Measurements from ENCODE around the gene TBC1D32.
"Not testable (repeated sequence)": the region's sequence is repeated elsewhere in the genome, so short reads cannot be mapped to it uniquely, and the experiment has no call there.

TBC1D32 gene

DNA sequence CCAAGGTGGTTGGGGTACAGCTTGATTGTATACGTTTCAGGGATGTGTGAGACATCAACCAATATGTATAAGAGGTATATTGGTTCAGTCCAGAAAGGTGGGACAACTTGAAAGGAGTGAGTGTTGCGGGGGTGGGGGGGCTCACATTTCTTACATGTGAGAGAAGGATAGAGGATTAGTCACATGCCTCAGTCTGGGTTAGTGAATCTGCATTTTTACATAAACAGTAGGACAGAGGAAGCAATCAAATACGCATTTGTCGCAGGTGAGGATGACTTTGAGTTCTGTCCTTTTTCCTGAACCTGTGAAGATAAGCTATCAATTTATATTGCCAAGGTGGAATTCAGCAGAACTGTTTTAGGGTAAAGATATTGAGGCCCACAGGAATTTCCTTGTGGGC, 42.1 kb upstream of the TBC1D32 start:
- Histone ChIP-seq H3K4me1 (ENCODE audit: control insufficient read depth, insufficient read depth, low read length) (no peaks in the 10 kb centered on the region), H3K36me3 (ENCODE audit: control insufficient read depth in 2 of 2, insufficient read depth in 1 of 2, low read length in 2 of 2) (no peaks in the 10 kb centered on the region), H3K27ac (ENCODE audit: extremely low read depth, low read depth, low read length) (no peak overlapping the region), H3K4me3 (ENCODE audit: low read depth, low read length) (no peak overlapping the region), H3K9me3 (ENCODE audit: control insufficient read depth, insufficient read depth, low read depth, low read length) (no peaks in the 10 kb centered on the region)
- ChIA-PET POLR2A (interaction anchor here (0.6 kb wide), 1 partner anchor 1341 kb away, joined by 4 read pairs; no protein-coding TSS in a partner anchor), CTCF (interaction anchor here (0.7 kb wide), 2 partner anchors 22 to 244 kb away, joined by 3 read pairs; no protein-coding TSS in a partner anchor)
- TF ChIP-seq ZNF174 (tag by site-specific recombination; IDR thresholded peaks at IDR 0.05) = no peak
- TF ChIP-seq KLF7 (tag by site-specific recombination; IDR thresholded peaks at IDR 0.05; ENCODE audit: borderline replicate concordance) = no peak
- no peak for TF ChIP-seq EGR2 (tag by site-specific recombination; IDR thresholded peaks at IDR 0.05; ENCODE audit: low read depth)
- no peak for TF ChIP-seq OVOL3 (tag by site-specific recombination; IDR thresholded peaks at IDR 0.05)
- TF ChIP-seq ZBTB21 (tag by site-specific recombination; IDR thresholded peaks at IDR 0.05) = no peak
- TF ChIP-seq, protein P1, sequence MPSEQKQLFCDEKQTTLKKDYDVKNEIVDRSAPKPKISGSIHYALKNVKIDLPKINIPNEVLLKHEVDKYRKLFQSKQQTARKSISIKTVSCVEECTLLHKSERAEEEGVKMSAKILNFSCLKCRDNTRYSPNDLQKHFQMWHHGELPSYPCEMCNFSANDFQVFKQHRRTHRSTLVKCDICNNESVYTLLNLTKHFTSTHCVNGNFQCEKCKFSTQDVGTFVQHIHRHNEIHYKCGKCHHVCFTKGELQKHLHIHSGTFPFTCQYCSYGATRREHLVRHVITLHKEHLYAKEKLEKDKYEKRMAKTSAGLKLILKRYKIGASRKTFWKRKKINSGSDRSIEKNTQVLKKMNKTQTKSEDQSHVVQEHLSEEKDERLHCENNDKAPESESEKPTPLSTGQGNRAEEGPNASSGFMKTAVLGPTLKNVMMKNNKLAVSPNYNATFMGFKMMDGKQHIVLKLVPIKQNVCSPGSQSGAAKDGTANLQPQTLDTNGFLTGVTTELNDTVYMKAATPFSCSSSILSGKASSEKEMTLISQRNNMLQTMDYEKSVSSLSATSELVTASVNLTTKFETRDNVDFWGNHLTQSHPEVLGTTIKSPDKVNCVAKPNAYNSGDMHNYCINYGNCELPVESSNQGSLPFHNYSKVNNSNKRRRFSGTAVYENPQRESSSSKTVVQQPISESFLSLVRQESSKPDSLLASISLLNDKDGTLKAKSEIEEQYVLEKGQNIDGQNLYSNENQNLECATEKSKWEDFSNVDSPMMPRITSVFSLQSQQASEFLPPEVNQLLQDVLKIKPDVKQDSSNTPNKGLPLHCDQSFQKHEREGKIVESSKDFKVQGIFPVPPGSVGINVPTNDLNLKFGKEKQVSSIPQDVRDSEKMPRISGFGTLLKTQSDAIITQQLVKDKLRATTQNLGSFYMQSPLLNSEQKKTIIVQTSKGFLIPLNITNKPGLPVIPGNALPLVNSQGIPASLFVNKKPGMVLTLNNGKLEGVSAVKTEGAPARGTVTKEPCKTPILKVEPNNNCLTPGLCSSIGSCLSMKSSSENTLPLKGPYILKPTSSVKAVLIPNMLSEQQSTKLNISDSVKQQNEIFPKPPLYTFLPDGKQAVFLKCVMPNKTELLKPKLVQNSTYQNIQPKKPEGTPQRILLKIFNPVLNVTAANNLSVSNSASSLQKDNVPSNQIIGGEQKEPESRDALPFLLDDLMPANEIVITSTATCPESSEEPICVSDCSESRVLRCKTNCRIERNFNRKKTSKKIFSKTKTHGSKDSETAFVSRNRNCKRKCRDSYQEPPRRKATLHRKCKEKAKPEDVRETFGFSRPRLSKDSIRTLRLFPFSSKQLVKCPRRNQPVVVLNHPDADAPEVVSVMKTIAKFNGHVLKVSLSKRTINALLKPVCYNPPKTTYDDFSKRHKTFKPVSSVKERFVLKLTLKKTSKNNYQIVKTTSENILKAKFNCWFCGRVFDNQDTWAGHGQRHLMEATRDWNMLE (tag by site-specific recombination; conservative IDR thresholded peaks at IDR 0.05; ENCODE audit: low read depth) = no peak
- TF ChIP-seq ZBTB48 (tag by site-specific recombination; IDR thresholded peaks at IDR 0.05) = no peak
- TF ChIP-seq ZNF629 (tag by site-specific recombination; IDR thresholded peaks at IDR 0.05) = no peak
- no peak for TF ChIP-seq ZIC2 (tag by site-specific recombination; IDR thresholded peaks at IDR 0.05)
- no peak for TF ChIP-seq ZNF677 (tag by site-specific recombination; IDR thresholded peaks at IDR 0.05)
- TF ChIP-seq, protein P2, sequence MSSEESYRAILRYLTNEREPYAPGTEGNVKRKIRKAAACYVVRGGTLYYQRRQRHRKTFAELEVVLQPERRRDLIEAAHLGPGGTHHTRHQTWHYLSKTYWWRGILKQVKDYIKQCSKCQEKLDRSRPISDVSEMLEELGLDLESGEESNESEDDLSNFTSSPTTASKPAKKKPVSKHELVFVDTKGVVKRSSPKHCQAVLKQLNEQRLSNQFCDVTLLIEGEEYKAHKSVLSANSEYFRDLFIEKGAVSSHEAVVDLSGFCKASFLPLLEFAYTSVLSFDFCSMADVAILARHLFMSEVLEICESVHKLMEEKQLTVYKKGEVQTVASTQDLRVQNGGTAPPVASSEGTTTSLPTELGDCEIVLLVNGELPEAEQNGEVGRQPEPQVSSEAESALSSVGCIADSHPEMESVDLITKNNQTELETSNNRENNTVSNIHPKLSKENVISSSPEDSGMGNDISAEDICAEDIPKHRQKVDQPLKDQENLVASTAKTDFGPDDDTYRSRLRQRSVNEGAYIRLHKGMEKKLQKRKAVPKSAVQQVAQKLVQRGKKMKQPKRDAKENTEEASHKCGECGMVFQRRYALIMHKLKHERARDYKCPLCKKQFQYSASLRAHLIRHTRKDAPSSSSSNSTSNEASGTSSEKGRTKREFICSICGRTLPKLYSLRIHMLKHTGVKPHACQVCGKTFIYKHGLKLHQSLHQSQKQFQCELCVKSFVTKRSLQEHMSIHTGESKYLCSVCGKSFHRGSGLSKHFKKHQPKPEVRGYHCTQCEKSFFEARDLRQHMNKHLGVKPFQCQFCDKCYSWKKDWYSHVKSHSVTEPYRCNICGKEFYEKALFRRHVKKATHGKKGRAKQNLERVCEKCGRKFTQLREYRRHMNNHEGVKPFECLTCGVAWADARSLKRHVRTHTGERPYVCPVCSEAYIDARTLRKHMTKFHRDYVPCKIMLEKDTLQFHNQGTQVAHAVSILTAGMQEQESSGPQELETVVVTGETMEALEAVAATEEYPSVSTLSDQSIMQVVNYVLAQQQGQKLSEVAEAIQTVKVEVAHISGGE (tag by site-specific recombination; conservative IDR thresholded peaks at IDR 0.05; ENCODE audit: low read depth) = no peak
- TF ChIP-seq ZBTB1 (tag by site-specific recombination; IDR thresholded peaks at IDR 0.05) = no peak
- TF ChIP-seq ZFP41 (tag by site-specific recombination; IDR thresholded peaks at IDR 0.05; ENCODE audit: borderline replicate concordance) = no peak
- TF ChIP-seq ZNF473 (tag by site-specific recombination; IDR thresholded peaks at IDR 0.05) = no peak

- POLR2A ChIA-PET; CTCF ChIA-PET; H3K9me3 ChIP-seq (ENCODE audit: control insufficient read depth, insufficient read depth, low read depth, low read length); H3K27ac ChIP-seq (ENCODE audit: extremely low read depth, low read depth, low read length); H3K36me3 ChIP-seq (ENCODE audit: control insufficient read depth in 2 of 2, insufficient read depth in 1 of 2, low read length in 2 of 2); H3K4me1 ChIP-seq (ENCODE audit: control insufficient read depth, insufficient read depth, low read length); H3K4me3 ChIP-seq (ENCODE audit: low read depth, low read length): not testable (repeated sequence)
- TF ChIP-seq, protein P3, sequence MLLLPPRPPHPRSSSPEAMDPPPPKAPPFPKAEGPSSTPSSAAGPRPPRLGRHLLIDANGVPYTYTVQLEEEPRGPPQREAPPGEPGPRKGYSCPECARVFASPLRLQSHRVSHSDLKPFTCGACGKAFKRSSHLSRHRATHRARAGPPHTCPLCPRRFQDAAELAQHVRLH (tag by site-specific recombination; IDR thresholded peaks at IDR 0.05) = peak; percentile 52; the same call in 1 of the 2 replicates
- 0 out of 2 replicates have a peak, but pooled peaks have one; percentile 67 for TF ChIP-seq ZNF280D (tag by site-specific recombination; IDR thresholded peaks at IDR 0.05)
- TF ChIP-seq ZNF146 (tag by site-specific recombination; IDR thresholded peaks at IDR 0.05) = peak; percentile 89
Observed at GRCh38 chr6:121374219-121374618, 39.9 kb upstream of the TBC1D32 start.
